Neural progenitor cell (in vitro differentiated cells): ENCODE results near the gene NWD2. TPM values are rescaled to one million over a fixed set of nuclear protein-coding genes. Genes with fewer than 3 reads are reported as not detected.

ENCODE experiments used
- DNase-seq: peaks from one replicate; pipeline ENCODE4 v3.0.0-alpha.2; 2016; ENCODE audit warnings: low spot score
- H2AFZ ChIP-seq: fragments of 200-600 bp; sonication (generic); replicated peaks from 2 replicates; pipeline ENCODE4 v1.6.1; 2016; ENCODE audit warnings: antibody characterized with exemption
- H3F3A ChIP-seq: fragments of 200-600 bp; sonication (generic); 2 replicates; pipeline ENCODE4 v1.6.1; 2016; ENCODE audit warnings: antibody characterized with exemption, low read depth
- H3K27ac ChIP-seq: fragments of 200-600 bp; sonication (generic); 2 replicates; pipeline ENCODE4 v1.5.1; 2016; ENCODE audit warnings: mild to moderate bottlenecking
- H3K27me3 ChIP-seq: fragments of 200-600 bp; sonication (generic); 2 replicates; pipeline ENCODE4 v1.6.1; 2016; ENCODE audit warnings: mild to moderate bottlenecking, moderate library complexity
- H3K36me3 ChIP-seq: fragments of 200-600 bp; sonication (generic); 2 replicates; pipeline ENCODE4 v1.5.1; 2016
- H3K4me1 ChIP-seq: fragments of 200-600 bp; sonication (generic); 2 replicates; pipeline ENCODE4 v1.6.1; 2016; ENCODE audit warnings: mixed run types
- H3K4me2 ChIP-seq: fragments of 200-600 bp; sonication (generic); 2 replicates; pipeline ENCODE4 v1.6.1; 2016
- H3K4me3 ChIP-seq: fragments of 200-600 bp; sonication (generic); 2 replicates; pipeline ENCODE4 v1.5.1; 2016
- H3K79me2 ChIP-seq: fragments of 200-600 bp; sonication (generic); 2 replicates; pipeline ENCODE4 v1.6.1; 2016; ENCODE audit warnings: low read depth
- H3K9ac ChIP-seq: fragments of 200-600 bp; sonication (generic); 2 replicates; pipeline ENCODE4 v1.6.1; 2016
- H3K9me3 ChIP-seq: fragments of 200-600 bp; sonication (generic); 2 replicates; pipeline ENCODE4 v1.5.1; 2016; ENCODE audit warnings: low read depth
- H4K20me1 ChIP-seq: fragments of 200-600 bp; sonication (generic); 2 replicates; pipeline ENCODE4 v1.6.1; 2016; ENCODE audit warnings: low read depth
- H3K27ac Mint-ChIP-seq: 3 replicates; pipeline ENCODE4 v1.8.0; 2021; ENCODE audit warnings: mixed read lengths
- H3K27me3 Mint-ChIP-seq: 2 replicates; pipeline ENCODE4 v1.8.0; 2022; ENCODE audit warnings: low read depth, mild to moderate bottlenecking, inconsistent platforms, moderate library complexity, mixed read lengths; ENCODE audit not compliant: insufficient read depth
- H3K36me3 Mint-ChIP-seq: 3 replicates; pipeline ENCODE4 v1.8.0; 2021; ENCODE audit warnings: mixed read lengths
- H3K4me1 Mint-ChIP-seq: 3 replicates; pipeline ENCODE4 v1.8.0; 2021; ENCODE audit warnings: mixed read lengths
- H3K4me3 Mint-ChIP-seq: 3 replicates; pipeline ENCODE4 v1.8.0; 2021; ENCODE audit warnings: mild to moderate bottlenecking, moderate library complexity, mixed read lengths
- H3K9me3 Mint-ChIP-seq: 3 replicates; pipeline ENCODE4 v1.8.0; 2020; ENCODE audit warnings: mixed read lengths
- EZH2 ChIP-seq: fragments of 200-600 bp; sonication (generic); IDR thresholded peaks from 2 replicates; pipeline ENCODE4 v1.6.1; 2017; ENCODE audit warnings: antibody characterized with exemption, mild to moderate bottlenecking, moderate library complexity
- EZH2phosphoT487 ChIP-seq: fragments of 200-600 bp; sonication (generic); IDR thresholded peaks from 2 replicates; pipeline ENCODE4 v1.6.1; 2017; ENCODE audit warnings: antibody characterized with exemption
- total RNA-seq: library from RNA; depleted of rRNA; stranded (reverse); fragments of >200 nt; gene quantifications from 2 replicates; pipeline ENCODE4 v1.2.3, GENCODE V29; 2015; ENCODE audit warnings: low replicate concordance
- TF ChIP-seq, protein P1 (sequence below): fragments of 200-600 bp; sonication (generic); IDR thresholded peaks from 2 replicates; pipeline ENCODE4 v1.5.1; 2017; ENCODE audit warnings: antibody characterized with exemption, mild to moderate bottlenecking

The NWD2 gene
- total RNA-seq, 1 donor from 2014 or later, result not detected

DNA sequence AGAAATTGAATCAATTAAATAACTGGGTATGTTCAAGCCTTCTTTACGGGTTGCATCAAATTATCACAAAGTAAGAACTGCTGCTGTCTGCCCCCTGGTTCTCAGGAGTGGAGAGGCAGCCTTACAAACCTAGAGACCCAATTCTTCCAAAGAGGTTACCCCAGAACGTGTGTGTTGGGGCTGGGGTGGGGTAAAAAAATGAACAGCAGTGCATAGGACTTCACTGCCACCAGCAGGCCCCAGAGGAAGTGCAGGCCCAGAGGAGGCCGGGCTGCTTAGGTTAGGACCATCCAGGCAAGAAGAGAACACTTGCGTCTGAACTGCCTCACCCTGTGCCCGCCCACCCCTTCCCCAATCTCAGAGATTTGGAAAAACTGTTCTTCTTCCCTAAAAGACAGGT is 1.5 kb upstream of the NWD2 start:
- Histone ChIP-seq H3K27me3 (peaks cover 88% of the 10 kb centered on the region), H4K20me1 (peaks cover 23% of the 10 kb centered on the region), H3K36me3 (no peaks in the 10 kb centered on the region), H3F3A (no peaks in the 10 kb centered on the region), H3K27ac (no peak overlapping the region), H3K4me1 (peaks cover 12% of the 10 kb centered on the region), H3K9me3 (no peaks in the 10 kb centered on the region), H2AFZ (no peak overlapping the region), H3K4me2 (peak overlapping the region; percentile 89), H3K9ac (no peak overlapping the region), H3K4me3 (no peak overlapping the region), H3K79me2 (no peaks in the 10 kb centered on the region)
- no peak overlapping the region for H3K27ac Mint-ChIP-seq
- peak overlapping the region; percentile 83 for H3K4me3 Mint-ChIP-seq
- no peak for TF ChIP-seq EZH2phosphoT487
- no peak for TF ChIP-seq EZH2
- TF ChIP-seq, protein P1, sequence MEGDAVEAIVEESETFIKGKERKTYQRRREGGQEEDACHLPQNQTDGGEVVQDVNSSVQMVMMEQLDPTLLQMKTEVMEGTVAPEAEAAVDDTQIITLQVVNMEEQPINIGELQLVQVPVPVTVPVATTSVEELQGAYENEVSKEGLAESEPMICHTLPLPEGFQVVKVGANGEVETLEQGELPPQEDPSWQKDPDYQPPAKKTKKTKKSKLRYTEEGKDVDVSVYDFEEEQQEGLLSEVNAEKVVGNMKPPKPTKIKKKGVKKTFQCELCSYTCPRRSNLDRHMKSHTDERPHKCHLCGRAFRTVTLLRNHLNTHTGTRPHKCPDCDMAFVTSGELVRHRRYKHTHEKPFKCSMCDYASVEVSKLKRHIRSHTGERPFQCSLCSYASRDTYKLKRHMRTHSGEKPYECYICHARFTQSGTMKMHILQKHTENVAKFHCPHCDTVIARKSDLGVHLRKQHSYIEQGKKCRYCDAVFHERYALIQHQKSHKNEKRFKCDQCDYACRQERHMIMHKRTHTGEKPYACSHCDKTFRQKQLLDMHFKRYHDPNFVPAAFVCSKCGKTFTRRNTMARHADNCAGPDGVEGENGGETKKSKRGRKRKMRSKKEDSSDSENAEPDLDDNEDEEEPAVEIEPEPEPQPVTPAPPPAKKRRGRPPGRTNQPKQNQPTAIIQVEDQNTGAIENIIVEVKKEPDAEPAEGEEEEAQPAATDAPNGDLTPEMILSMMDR, result peak; percentile 30
- no peaks in the 10 kb centered on the region for H3K9me3 Mint-ChIP-seq
- DNase-seq, result peak; percentile 49
- no peaks in the 10 kb centered on the region for H3K36me3 Mint-ChIP-seq
- H3K4me1 Mint-ChIP-seq, result peaks cover 16% of the 10 kb centered on the region
- H3K27me3 Mint-ChIP-seq, result peaks cover 47% of the 10 kb centered on the region

DNA sequence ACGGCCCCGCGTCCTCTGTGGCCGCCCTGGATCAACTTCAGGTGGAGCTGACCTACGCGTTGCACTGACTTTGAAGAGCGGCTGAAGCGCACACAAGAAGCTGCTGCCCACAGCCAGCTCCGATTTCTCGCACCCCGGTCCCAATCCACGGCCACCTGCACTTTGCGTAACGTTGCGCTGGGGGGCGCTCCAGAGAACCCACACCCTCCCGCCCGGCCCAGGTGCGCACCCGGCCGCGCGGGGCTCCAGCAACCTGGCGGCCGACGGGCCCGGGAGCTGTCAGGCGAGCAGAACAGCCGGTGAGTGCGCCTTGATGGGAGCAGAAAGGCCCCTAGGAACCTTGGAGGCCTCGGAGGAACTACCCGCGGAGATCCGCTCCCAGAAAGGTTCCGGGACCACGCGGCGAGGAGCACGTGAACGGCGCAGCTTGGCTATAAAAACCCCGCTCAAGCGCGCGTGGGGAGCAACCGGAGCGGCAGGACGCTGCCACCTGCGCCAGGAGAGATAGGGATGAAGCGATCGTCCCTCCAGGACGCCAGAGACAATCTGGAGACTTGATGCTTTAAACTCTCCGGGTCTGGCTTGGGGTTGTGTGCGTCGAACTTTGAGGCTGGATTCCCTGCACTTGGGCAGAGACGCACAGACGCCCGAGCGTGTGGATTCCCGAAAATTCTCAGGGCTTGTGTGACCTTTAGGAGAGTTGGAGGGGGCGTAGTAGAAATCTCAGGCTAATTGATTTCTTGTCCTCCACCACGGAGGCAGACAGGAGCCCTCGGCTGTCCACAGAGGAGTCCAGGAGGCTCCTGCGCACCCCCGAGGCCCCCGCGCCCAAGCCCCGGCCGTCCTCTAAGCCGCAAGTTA is 591 bp upstream of the NWD2 start:
- H2AFZ ChIP-seq, result peak overlapping the region; percentile 64

DNA sequence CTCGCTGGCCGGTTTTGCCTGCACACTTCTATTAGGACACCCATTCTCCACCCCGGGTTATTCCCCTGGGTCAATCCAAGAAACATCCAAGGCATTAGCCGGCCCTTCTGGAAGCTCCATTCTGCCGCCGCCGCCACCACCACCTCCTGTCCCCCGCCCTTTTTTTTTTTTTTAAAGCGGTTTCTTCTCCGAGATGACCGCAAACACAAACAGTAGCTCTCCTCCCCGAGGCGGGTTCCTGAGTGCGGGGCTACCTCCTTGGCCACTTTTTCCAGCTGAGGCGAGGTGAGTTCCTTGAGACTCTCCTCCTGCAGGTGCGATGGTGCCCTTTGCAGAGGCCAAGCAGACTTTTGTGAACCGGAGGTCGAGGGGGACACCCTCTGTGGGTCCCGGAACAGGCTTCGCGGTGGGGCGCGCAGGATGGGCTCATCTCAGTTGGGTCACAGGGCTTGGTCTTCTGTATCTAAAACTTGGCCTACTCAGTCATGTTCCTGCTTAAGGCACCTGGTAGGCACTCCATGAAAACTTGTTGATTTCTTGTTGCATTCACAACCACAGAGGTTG is 930 bp downstream of the NWD2 start:
- Histone ChIP-seq H3F3A (no peaks in the 10 kb centered on the region), H4K20me1 (peaks cover 23% of the 10 kb centered on the region), H3K36me3 (no peaks in the 10 kb centered on the region), H3K79me2 (no peaks in the 10 kb centered on the region), H3K4me1 (peaks cover 12% of the 10 kb centered on the region), H2AFZ (peak overlapping the region; percentile 64), H3K27ac (no peak overlapping the region), H3K27me3 (peaks cover 100% of the 10 kb centered on the region), H3K4me2 (peak overlapping the region; percentile 89), H3K9ac (no peak overlapping the region), H3K4me3 (peak overlapping the region; percentile 63), H3K9me3 (no peaks in the 10 kb centered on the region)
- TF ChIP-seq EZH2 (peak; percentile 10), EZH2phosphoT487 (no peak)
- TF ChIP-seq, protein P1, result no peak
- peak; percentile 42 for DNase-seq
- H3K4me1 Mint-ChIP-seq, result peaks cover 16% of the 10 kb centered on the region
- H3K27me3 Mint-ChIP-seq, result peaks cover 59% of the 10 kb centered on the region
- H3K36me3 Mint-ChIP-seq, result no peaks in the 10 kb centered on the region
- H3K27ac Mint-ChIP-seq, result no peak overlapping the region
- peak overlapping the region; percentile 86 for H3K4me3 Mint-ChIP-seq
- H3K9me3 Mint-ChIP-seq, result no peaks in the 10 kb centered on the region

More for the DNA sequence above, 591 bp upstream of the NWD2 start:
- H4K20me1 ChIP-seq, result peaks cover 23% of the 10 kb centered on the region
- H3K4me1 Mint-ChIP-seq, result peaks cover 16% of the 10 kb centered on the region
- H3K4me3 Mint-ChIP-seq, result peak overlapping the region; percentile 83
- peaks cover 12% of the 10 kb centered on the region for H3K4me1 ChIP-seq
- peak; percentile 81 for TF ChIP-seq EZH2
- peak; percentile 89 for TF ChIP-seq EZH2phosphoT487
- TF ChIP-seq, protein P1, result peak; percentile 72
- no peaks in the 10 kb centered on the region for H3K79me2 ChIP-seq
- no peak overlapping the region for H3K27ac Mint-ChIP-seq
- H3F3A ChIP-seq, result no peaks in the 10 kb centered on the region
- H3K36me3 ChIP-seq, result no peaks in the 10 kb centered on the region
- peaks cover 97% of the 10 kb centered on the region for H3K27me3 ChIP-seq
- no peak overlapping the region for H3K9ac ChIP-seq
- DNase-seq, result peak; percentile 75
- H3K27ac ChIP-seq, result no peak overlapping the region
- H3K27me3 Mint-ChIP-seq, result peaks cover 56% of the 10 kb centered on the region
- H3K9me3 ChIP-seq, result no peaks in the 10 kb centered on the region
- H3K4me3 ChIP-seq, result peak overlapping the region; percentile 63
- H3K4me2 ChIP-seq, result peak overlapping the region; percentile 89
- H3K36me3 Mint-ChIP-seq, result no peaks in the 10 kb centered on the region
- no peaks in the 10 kb centered on the region for H3K9me3 Mint-ChIP-seq
